Coronary artery (tissue), 2 donors: Measurements from ENCODE around the gene MAPK8IP3.

Experiments
- DNase-seq: peaks from one replicate; pipeline ENCODE4 v3.0.0-alpha.2; 2017; ENCODE audit warnings: low spot score
- H3K27ac ChIP-seq, 2 donors: fragments of 200-600 bp; sonication (generic); one replicate each; pipeline ENCODE4 v1.5.1; 2016 to 2019
- H3K4me3 ChIP-seq: fragments of 200-600 bp; sonication (generic); 2 replicates; pipeline ENCODE4 v1.5.1; 2016; ENCODE audit warnings: mild to moderate bottlenecking, moderate library complexity
- TF ChIP-seq, protein P1 (sequence below): fragments of 200-600 bp; sonication (generic); IDR thresholded peaks from one replicate; pipeline ENCODE4 v1.5.1; 2019; ENCODE audit warnings: antibody characterized with exemption

The MAPK8IP3 gene

DNA sequence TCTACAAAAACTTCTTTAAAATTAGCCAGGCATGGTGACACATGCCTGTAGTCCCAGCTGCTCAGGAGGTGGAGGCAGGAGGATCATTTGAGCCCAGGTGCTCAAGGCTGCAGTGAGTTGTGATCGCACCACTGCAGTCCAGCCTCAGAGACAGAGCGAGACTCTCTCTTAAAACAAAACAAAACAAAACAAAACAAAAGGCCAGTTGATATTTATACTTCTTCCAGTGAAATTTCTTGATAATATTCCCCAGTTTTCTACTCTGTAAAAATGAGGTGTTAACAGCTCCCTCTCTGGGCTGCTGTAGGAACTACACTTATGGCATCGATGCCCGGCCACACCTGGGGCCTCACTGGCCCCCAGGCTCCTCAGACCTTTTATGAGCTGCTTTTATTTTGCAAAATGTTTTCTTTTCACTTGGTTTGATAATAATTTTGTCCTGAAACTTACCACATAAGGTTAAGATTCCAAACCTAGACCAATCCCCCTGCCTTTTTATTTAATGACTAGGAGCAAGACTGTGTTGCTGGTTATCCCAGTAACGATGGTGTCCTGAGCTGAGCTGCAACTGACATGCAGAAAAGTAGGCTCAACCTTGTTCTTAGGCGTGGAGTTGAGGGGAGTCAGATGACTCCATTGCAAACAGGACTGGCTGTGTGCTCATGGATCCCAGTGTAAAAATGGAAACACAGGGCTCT, 17.6 kb downstream of the MAPK8IP3 start:
- DNase-seq: no peak
- TF ChIP-seq, protein P1, sequence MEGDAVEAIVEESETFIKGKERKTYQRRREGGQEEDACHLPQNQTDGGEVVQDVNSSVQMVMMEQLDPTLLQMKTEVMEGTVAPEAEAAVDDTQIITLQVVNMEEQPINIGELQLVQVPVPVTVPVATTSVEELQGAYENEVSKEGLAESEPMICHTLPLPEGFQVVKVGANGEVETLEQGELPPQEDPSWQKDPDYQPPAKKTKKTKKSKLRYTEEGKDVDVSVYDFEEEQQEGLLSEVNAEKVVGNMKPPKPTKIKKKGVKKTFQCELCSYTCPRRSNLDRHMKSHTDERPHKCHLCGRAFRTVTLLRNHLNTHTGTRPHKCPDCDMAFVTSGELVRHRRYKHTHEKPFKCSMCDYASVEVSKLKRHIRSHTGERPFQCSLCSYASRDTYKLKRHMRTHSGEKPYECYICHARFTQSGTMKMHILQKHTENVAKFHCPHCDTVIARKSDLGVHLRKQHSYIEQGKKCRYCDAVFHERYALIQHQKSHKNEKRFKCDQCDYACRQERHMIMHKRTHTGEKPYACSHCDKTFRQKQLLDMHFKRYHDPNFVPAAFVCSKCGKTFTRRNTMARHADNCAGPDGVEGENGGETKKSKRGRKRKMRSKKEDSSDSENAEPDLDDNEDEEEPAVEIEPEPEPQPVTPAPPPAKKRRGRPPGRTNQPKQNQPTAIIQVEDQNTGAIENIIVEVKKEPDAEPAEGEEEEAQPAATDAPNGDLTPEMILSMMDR: peak; percentile 41
- Histone ChIP-seq H3K27ac (peak overlapping the region in 1 of 2 donors; percentile 40), H3K4me3 (no peak overlapping the region)

DNA sequence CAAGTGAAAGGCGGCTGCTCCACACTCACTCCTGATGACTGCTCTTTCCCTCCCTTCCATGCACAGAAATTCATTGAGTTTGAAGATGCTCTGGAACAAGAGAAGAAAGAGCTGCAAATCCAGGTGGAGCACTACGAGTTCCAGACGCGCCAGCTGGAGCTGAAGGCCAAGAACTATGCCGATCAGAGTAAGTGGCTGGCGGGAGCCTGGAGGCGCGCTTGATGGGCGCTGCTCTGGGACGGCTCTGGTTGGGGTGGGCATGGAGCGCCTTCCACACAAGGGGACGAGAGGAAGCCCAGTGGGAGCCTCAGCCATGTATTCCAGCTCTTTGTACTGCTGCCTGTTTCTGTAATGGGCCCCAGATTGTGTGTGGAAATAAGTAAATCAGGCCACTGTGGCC, 18.5 kb downstream of the MAPK8IP3 start:
- no peak overlapping the region for H3K27ac ChIP-seq
- no peak overlapping the region for H3K4me3 ChIP-seq
- TF ChIP-seq, protein P1: no peak
- no peak for DNase-seq

DNA sequence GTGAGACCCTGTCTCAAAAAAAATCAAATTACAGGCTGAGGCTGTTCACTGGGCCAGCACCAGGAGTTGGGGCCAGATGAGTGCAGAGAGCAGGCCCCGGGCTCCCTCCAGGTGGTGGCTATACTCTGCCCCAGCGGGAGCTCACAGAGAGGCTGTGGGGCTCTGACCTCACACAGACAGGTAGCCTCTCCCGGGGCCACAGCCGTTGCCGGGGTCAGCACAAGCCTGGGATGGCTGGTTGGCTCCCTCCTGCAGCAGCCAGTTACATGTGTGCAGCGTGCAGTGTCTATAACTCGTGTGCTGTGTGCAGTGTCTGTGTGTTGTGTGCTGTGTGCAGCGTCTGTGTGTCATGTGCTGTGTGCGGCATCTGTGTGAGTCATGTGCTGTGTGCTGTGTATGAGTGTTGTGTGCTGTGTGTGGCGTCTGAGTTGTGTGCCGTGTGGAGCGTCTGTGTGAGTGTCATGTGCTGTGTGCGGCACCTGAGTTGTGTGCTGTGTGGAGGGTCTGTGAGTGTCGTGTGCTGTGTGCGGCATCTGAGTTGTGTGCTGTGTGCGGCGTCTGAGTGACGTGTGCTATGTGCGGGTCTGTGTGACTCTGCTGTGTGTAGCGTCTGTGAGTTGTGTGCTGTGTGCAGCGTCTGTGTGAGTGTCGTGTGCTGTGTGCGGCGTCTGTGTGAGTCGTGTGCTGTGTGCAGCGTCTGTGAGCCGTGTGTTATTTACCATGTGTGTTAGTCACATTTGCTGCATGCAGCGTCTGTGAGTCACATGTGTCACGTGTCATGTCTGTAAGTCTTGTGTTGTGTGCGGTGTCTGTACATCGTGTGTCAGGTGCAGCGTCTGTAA, 20.9 kb downstream of the MAPK8IP3 start:
- DNase-seq: no peak
- TF ChIP-seq, protein P1: no peak
- Histone ChIP-seq H3K4me3 (no peak overlapping the region), H3K27ac (no peak overlapping the region)

DNA sequence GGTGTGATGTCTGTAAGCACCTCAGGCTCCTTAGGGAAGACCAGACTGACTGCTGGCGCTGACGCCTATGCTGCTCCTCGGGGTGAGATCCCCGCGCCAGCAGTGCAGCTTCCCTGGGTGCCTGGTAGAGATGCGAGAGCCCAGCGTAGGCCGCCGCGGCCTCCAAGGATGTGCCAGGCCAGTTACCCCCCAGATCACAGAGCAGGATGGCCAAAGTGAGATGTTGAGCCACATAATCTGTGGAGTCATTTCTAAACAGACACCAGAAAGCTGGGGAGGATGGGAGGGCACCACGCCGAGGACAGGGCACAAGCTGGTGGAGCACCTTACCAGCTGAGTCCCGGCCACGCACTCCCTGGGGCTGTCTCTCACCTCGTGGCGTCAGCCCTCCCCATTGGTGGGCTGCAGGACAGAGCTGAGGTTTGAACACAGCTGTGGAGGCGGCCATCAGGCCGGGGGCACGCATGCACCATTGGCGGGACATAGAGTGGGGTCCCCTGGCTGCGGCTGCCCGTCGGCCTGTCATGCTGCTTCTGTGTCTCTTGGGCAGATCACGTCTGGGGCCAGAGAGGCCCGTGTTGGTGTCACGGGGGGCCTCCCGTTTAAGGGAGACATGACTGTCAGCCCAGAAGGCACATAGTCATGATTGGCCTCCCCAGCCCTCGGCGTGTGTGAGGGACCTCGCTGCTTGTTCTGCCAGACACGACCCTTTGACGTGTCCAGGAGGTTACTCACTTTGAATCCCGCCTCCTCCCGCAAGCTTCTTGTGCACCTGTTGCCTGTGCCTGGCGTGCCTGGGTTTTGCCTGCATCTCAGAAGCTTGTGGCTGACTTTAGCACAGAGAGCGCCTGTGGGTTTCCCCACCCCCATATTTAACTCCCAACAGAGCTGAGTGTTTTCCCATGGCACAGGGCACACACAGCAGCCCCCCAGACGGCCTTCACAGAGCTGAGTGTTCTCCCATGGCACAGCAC, 21.9 kb downstream of the MAPK8IP3 start:
- DNase-seq: no peak
- H3K27ac ChIP-seq: no peak overlapping the region
- TF ChIP-seq, protein P1: no peak

DNA sequence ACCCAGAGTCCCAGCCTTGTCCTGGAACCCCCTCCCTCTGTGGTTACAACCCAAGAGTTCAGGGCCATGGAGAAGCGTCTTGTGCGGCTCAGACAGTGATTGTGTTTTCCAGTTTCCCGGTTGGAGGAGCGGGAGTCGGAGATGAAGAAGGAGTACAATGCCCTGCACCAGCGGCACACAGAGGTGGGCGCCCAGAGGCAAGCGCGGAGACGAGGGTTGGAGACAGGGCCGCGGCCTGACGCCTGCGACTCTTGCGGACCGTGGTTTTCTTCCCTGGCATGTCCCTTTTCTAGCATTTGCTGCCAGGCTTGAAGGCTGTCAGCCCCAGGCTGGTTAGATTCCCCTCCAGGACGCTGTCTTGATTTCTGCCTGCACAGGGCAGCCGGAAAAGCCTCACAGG, 23.0 kb downstream of the MAPK8IP3 start:
- Histone ChIP-seq H3K4me3 (no peak overlapping the region), H3K27ac (no peak overlapping the region)
- DNase-seq: no peak
- TF ChIP-seq, protein P1: no peak

More for the DNA sequence above, 21.9 kb downstream of the MAPK8IP3 start:
- H3K4me3 ChIP-seq: no peak overlapping the region

DNA sequence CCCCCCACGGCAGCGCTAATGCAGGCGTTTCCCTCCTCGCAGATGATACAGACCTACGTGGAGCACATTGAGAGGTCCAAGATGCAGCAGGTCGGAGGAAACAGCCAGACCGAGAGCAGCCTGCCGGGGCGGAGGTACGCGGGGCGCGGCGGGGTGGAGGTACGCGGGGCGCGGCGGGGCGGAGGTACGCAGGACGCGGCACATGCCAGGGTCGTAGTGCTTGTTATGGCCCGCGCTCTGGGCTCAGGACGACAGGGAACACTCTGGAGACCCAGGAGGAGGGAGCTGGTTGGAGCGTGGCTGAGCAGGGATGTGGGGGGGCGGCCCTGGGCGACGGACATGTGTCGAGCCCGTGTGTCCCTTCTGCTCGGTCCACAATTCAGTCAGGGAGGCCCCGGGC, 23.4 kb downstream of the MAPK8IP3 start:
- Histone ChIP-seq H3K4me3 (no peak overlapping the region), H3K27ac (no peak overlapping the region)
- TF ChIP-seq, protein P1: no peak
- no peak for DNase-seq
